GM12878 (cell line): ENCODE data around the gene CLMP. TPM values are rescaled to one million over a fixed set of nuclear protein-coding genes. Genes with fewer than 3 reads are reported as not detected.

ENCODE experiments used
- ASH2L ChIP-seq: fragments of 300-600, 200-600 bp; sonication (generic); IDR thresholded peaks from 2 replicates; pipeline ENCODE4 v1.6.1; 2017; ENCODE audit warnings: low read depth, mild to moderate bottlenecking, borderline replicate concordance
- ATF7 ChIP-seq: fragments of 450-650 bp; IDR thresholded peaks from 2 replicates; pipeline ENCODE4 v1.6.1; 2016; ENCODE audit warnings: low read depth, mild to moderate bottlenecking
- CBFB ChIP-seq: IDR thresholded peaks from 2 replicates; pipeline ENCODE4 v1.6.1; 2016; ENCODE audit warnings: antibody characterized with exemption, low read depth
- CHD1 ChIP-seq: IDR thresholded peaks from 2 replicates; pipeline ENCODE4 v1.6.1; 2012; ENCODE audit warnings: low read depth, low read length, improper control_type of control experiment
- CREB1 ChIP-seq: IDR thresholded peaks from 2 replicates; pipeline ENCODE4 v1.6.1; 2012; ENCODE audit warnings: low read depth, mild to moderate bottlenecking, inconsistent platforms
- DPF2 ChIP-seq: fragments of 450-650 bp; IDR thresholded peaks from 2 replicates; pipeline ENCODE4 v1.6.1; 2017; ENCODE audit warnings: mild to moderate bottlenecking
- EGR1 ChIP-seq, 2 experiments: IDR thresholded peaks; 1 replicate in 1 of 2; 2 replicates in 1 of 2; pipeline ENCODE4 v1.6.1; 2011 to 2012; ENCODE audit warnings: low read depth in 2 of 2, low read length in 2 of 2, borderline replicate concordance in 1 of 2, mild to moderate bottlenecking in 1 of 2, moderate library complexity in 1 of 2
- FOXM1 ChIP-seq: IDR thresholded peaks from 2 replicates; pipeline ENCODE4 v1.6.1; 2012; ENCODE audit warnings: low read depth, mild to moderate bottlenecking, inconsistent platforms, low read length, moderate library complexity
- GATAD2B ChIP-seq: fragments of 450-650 bp; conservative IDR thresholded peaks from 2 replicates; pipeline ENCODE4 v1.6.1; 2017; ENCODE audit warnings: low read depth, mild to moderate bottlenecking, moderate library complexity
- HCFC1 ChIP-seq: fragments of 150-350 bp; IDR thresholded peaks from 2 replicates; pipeline ENCODE4 v1.6.1; 2014; ENCODE audit warnings: low read length
- HDAC2 ChIP-seq: fragments of 200-600 bp; sonication (generic); IDR thresholded peaks from 2 replicates; pipeline ENCODE4 v1.6.1; 2017
- NFXL1 ChIP-seq: fragments of 450-650 bp; IDR thresholded peaks from 2 replicates; pipeline ENCODE4 v1.6.1; 2017; ENCODE audit warnings: antibody characterized with exemption, mild to moderate bottlenecking, borderline replicate concordance
- POLR2AphosphoS2 ChIP-seq: IDR thresholded peaks from 2 replicates; pipeline ENCODE4 v1.6.1; 2011; ENCODE audit warnings: low read depth, mild to moderate bottlenecking, low read length, improper control_type of control experiment, moderate library complexity
- RELA ChIP-seq: fragments of 450-650 bp; IDR thresholded peaks from 2 replicates; pipeline ENCODE4 v1.8.0; 2014; ENCODE audit warnings: borderline replicate concordance; ENCODE audit not compliant: partially characterized antibody
- SP1 ChIP-seq: IDR thresholded peaks from one replicate; pipeline ENCODE4 v1.6.1; 2011; ENCODE audit warnings: low read depth, low read length
- SREBF1 ChIP-seq: IDR thresholded peaks from 2 replicates; pipeline ENCODE4 v1.6.1; 2012; ENCODE audit warnings: mild to moderate bottlenecking, low read length
- SREBF2 ChIP-seq: IDR thresholded peaks from 2 replicates; pipeline ENCODE4 v1.6.1; 2012; ENCODE audit warnings: mild to moderate bottlenecking, low read length
- SRF ChIP-seq, 2 experiments: IDR thresholded peaks; 2 replicates each; pipeline ENCODE4 v1.6.1; 2011; ENCODE audit warnings: low read depth in 2 of 2, low read length in 2 of 2, mild to moderate bottlenecking in 1 of 2, moderate library complexity in 1 of 2
- TBL1XR1 ChIP-seq: IDR thresholded peaks from 2 replicates; pipeline ENCODE4 v1.6.1; 2012; ENCODE audit warnings: low read depth, low read length, improper control_type of control experiment
- ZNF217 ChIP-seq: fragments of 450-650 bp; IDR thresholded peaks from 2 replicates; pipeline ENCODE4 v1.6.1; 2017; ENCODE audit warnings: antibody characterized with exemption, mild to moderate bottlenecking
- ZNF274 ChIP-seq: IDR thresholded peaks from one replicate; pipeline ENCODE4 v1.8.0; 2011; ENCODE audit not compliant: insufficient read length, insufficient read depth
- ZNF622 ChIP-seq: fragments of 450-650 bp; IDR thresholded peaks from 2 replicates; pipeline ENCODE4 v1.6.1; 2017; ENCODE audit warnings: mild to moderate bottlenecking, inconsistent platforms
- polyA plus RNA-seq, 11 experiments: library from polyadenylated mRNA; depleted of rRNA in 4 of 11; unstranded in 6 of 11; stranded (reverse) in 5 of 11; fragments of >200 nt; fragmentation: Nextera tagmentation in 4 of 11; fragmentation: Illumina TruSeq in 1 of 11; extraction: Ambion mirVana in 4 of 11; extraction: Trizol in 1 of 11; gene quantifications; 1 replicate in 1 of 11; 2 replicates in 10 of 11; pipeline versions ENCODE4 v1.2.1 to v1.2.3, GENCODE V29; 2011 to 2016; ENCODE audit warnings: inconsistent platforms in 2 of 11, missing spikeins in 2 of 11, low read depth in 1 of 11
- total RNA-seq, 4 experiments: library from RNA; depleted of rRNA in 3 of 4; stranded (reverse); fragments of >200 nt in 3 of 4; fragmentation: Illumina TruSeq in 1 of 4; extraction: Trizol in 1 of 4; gene quantifications; 2 replicates each; pipeline versions ENCODE4 v1.2.1 to v1.2.3, GENCODE V29; 2013 to 2021
- TF ChIP-seq, protein P1 (sequence below): fragments of 150-350 bp; IDR thresholded peaks from 2 replicates; pipeline ENCODE4 v1.6.1; 2014; ENCODE audit warnings: mild to moderate bottlenecking, low read depth, low read length
- TF ChIP-seq, protein P2 (sequence below): IDR thresholded peaks from 2 replicates; pipeline ENCODE4 v1.6.1; 2011; ENCODE audit warnings: borderline replicate concordance, low read depth, mild to moderate bottlenecking, moderate library complexity, low read length; ENCODE audit not compliant: insufficient read depth, poor library complexity, severe bottlenecking
- TF ChIP-seq, protein P3 (sequence below): IDR thresholded peaks from 2 replicates; pipeline ENCODE4 v1.6.1; 2011; ENCODE audit warnings: low read depth, mild to moderate bottlenecking, low read length, moderate library complexity, borderline replicate concordance; ENCODE audit errors: extremely low read depth
- TF ChIP-seq, protein P4 (sequence below): IDR thresholded peaks from 2 replicates; pipeline ENCODE4 v1.6.1; 2011; ENCODE audit warnings: borderline replicate concordance, low read depth, mild to moderate bottlenecking, moderate library complexity, mixed read lengths, low read length; ENCODE audit not compliant: insufficient read depth; ENCODE audit errors: extremely low read length

Gene CLMP
- total and polyA plus RNA-seq, 10 of the 15 experiments (the other 5 are each of a cell fraction or from before 2014, with no cell fraction given), result 0.01 to 0.71 (median 0.20) TPM; not detected in 4

DNA sequence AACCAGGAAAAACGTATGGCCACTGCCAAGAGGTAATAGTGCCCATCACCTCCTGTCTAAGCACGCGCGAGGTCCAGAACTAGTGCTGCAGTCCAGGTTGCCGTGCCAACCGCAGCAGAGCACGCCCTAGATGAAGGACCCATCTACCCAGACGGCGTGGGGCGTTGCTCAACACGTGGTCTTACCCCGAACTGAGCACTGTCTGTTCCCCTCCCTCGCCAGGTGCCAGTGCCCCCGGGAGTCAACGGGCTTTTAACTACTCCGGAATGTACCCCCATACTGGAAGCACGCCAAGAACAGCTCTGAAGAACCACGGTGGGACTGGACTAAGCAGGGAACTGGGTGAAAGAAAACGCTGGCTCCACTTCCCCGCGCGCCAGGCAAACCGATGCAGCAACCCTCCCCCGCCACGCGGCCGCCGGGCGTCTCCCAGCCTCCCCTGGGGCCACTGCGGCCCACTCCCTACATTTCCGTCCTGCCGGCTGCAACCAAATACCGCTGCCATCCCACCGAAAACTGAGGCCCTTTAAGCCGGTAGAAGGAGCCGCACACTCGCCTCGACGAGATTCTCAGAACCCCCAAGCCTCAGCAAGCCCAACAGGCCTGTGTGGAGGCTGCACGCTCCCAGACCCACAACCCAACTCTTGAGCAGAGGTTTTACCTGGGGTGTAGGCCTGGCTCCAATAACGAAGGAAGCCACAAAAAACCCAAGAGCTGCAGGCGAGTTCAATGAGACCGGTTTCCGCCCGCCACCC, 133.5 kb downstream of the CLMP start, which contains the start of gene HSPA8 (continued):
- TF ChIP-seq, protein P1, sequence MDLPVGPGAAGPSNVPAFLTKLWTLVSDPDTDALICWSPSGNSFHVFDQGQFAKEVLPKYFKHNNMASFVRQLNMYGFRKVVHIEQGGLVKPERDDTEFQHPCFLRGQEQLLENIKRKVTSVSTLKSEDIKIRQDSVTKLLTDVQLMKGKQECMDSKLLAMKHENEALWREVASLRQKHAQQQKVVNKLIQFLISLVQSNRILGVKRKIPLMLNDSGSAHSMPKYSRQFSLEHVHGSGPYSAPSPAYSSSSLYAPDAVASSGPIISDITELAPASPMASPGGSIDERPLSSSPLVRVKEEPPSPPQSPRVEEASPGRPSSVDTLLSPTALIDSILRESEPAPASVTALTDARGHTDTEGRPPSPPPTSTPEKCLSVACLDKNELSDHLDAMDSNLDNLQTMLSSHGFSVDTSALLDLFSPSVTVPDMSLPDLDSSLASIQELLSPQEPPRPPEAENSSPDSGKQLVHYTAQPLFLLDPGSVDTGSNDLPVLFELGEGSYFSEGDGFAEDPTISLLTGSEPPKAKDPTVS, result no peak
- TF ChIP-seq, protein P2, sequence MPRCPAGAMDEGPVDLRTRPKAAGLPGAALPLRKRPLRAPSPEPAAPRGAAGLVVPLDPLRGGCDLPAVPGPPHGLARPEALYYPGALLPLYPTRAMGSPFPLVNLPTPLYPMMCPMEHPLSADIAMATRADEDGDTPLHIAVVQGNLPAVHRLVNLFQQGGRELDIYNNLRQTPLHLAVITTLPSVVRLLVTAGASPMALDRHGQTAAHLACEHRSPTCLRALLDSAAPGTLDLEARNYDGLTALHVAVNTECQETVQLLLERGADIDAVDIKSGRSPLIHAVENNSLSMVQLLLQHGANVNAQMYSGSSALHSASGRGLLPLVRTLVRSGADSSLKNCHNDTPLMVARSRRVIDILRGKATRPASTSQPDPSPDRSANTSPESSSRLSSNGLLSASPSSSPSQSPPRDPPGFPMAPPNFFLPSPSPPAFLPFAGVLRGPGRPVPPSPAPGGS, result no peak
- no peak for TF ChIP-seq ZNF217
- TF ChIP-seq NFXL1, result no peak
- peak; percentile 61; the same call in 1 of the 2 replicates for TF ChIP-seq DPF2
- no peak for TF ChIP-seq ASH2L
- TF ChIP-seq, protein P3, sequence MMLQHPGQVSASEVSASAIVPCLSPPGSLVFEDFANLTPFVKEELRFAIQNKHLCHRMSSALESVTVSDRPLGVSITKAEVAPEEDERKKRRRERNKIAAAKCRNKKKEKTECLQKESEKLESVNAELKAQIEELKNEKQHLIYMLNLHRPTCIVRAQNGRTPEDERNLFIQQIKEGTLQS, result no peak
- no peak for TF ChIP-seq ZNF622
- no peak; the same call in 1 of the 2 replicates for TF ChIP-seq GATAD2B
- TF ChIP-seq HCFC1, result no peak
- TF ChIP-seq CREB1, result no peak; the same call in 1 of the 2 replicates
- TF ChIP-seq SREBF1, result no peak
- peak; percentile 56; the same call in 1 of the 2 replicates for TF ChIP-seq TBL1XR1
- peak; percentile 97 for TF ChIP-seq CBFB
- TF ChIP-seq HDAC2, result no peak
- TF ChIP-seq, protein P4, sequence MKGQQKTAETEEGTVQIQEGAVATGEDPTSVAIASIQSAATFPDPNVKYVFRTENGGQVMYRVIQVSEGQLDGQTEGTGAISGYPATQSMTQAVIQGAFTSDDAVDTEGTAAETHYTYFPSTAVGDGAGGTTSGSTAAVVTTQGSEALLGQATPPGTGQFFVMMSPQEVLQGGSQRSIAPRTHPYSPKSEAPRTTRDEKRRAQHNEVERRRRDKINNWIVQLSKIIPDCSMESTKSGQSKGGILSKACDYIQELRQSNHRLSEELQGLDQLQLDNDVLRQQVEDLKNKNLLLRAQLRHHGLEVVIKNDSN, result peak; percentile 41
- TF ChIP-seq RELA, result no peak
- no peak for TF ChIP-seq EGR1 (IDR thresholded peaks at IDR 0.05; ENCODE audit: borderline replicate concordance in 1 of 2, low read depth in 2 of 2, low read length in 2 of 2)
- TF ChIP-seq ATF7, result 0 out of 2 replicates have a peak, but pooled peaks have one; percentile 54
- TF ChIP-seq CHD1, result peak; percentile 93; the same call in 1 of the 2 replicates
- peak; percentile 99 for TF ChIP-seq POLR2AphosphoS2
- no peak for TF ChIP-seq ZNF274
- TF ChIP-seq SRF (IDR thresholded peaks at IDR 0.05; ENCODE audit: low read depth in 2 of 2, low read length in 2 of 2), result no peak
- TF ChIP-seq SP1, result no peak
- TF ChIP-seq FOXM1, result peak; percentile 77; the same call in 1 of the 2 replicates
- TF ChIP-seq SREBF2, result no peak
